Testis (tissue), 2 donors: Measurements from ENCODE around the gene CABP1.
"Not testable (repeated sequence)": the region's sequence is repeated elsewhere in the genome, so short reads cannot be mapped to it uniquely, and the experiment has no call there.

Experiments used
- CTCF ChIP-seq, 3 experiments: fragments of 450-650 bp in 2 of 3; fragments of 200-600 bp in 1 of 3; sonication (generic) in 1 of 3; IDR thresholded peaks; one replicate each; pipeline ENCODE4 v1.5.1; 2016 to 2019; ENCODE audit warnings: antibody characterized with exemption in 3 of 3, mild to moderate bottlenecking in 2 of 3, moderate library complexity in 1 of 3
- POLR2A ChIP-seq: fragments of 450-650 bp; IDR thresholded peaks from one replicate; pipeline ENCODE4 v1.6.1; 2017; ENCODE audit warnings: antibody characterized with exemption, mild to moderate bottlenecking, moderate library complexity

DNA sequence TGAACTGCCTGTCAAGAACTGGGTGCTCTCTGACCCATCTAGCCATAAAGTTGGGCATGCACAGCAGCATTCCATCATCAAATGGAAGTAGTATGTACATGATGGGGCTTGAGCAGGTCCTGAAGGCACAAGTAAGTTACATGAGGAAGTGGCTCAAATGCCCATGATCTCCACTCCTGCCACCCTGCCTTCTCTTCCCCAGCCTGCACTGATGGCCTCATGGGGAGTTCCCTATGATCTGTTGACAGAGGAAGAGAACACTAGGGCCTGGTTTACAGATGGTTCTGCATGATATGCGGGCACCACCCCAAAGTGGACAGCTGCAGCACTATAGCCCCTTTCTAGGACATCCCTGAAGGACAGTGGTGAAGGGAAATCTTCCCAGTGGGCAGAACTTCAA is 28.9 kb upstream of the CABP1 start:
- not testable (repeated sequence) for TF ChIP-seq CTCF (IDR thresholded peaks at IDR 0.05); POLR2A
